Measurements from ENCODE around the gene TARDBP.
A peak's percentile ranks its signal among the peaks of the same experiment; 100 is the strongest.

Gene TARDBP

DNA sequence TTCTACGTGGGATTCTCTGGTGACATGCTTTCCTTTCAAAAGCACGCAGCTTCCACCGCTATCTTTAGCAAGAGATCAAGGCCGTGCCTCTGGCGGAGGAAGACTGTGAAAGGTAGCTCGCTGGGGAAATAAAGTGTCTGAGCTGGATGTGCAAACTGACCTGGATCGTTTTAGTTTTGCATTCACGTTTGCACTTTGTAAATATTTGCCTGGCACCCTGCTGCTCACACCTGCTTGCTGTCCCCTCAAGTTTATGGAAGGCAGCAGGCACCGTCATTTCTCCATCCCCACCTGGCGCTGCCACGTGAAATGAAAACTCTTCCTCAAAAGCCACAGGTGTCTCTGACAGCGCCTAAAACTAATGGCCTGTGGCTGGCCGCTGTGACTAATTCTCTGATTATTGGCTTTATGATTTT lies 44.0 kb upstream of the TARDBP start:
- peak overlapping the region; percentile 31 for H3K4me3 ChIP-seq (ENCODE audit: low read depth, low read length, poor library complexity, severe bottlenecking)
- H3K4me2 ChIP-seq (ENCODE audit: low read length), result peak overlapping the region; percentile 50
- H3F3A ChIP-seq (ENCODE audit: insufficient read depth, low read length), result no peaks in the 10 kb centered on the region
- H3K79me2 ChIP-seq (ENCODE audit: insufficient read depth, low read length), result no peaks in the 10 kb centered on the region
- H3K9me2 ChIP-seq (ENCODE audit: low read depth, low read length), result no peaks in the 10 kb centered on the region
- no peak for TF ChIP-seq EZH2 (IDR thresholded peaks at IDR 0.05; ENCODE audit: borderline replicate concordance, low read length)
- TF ChIP-seq, protein P1, sequence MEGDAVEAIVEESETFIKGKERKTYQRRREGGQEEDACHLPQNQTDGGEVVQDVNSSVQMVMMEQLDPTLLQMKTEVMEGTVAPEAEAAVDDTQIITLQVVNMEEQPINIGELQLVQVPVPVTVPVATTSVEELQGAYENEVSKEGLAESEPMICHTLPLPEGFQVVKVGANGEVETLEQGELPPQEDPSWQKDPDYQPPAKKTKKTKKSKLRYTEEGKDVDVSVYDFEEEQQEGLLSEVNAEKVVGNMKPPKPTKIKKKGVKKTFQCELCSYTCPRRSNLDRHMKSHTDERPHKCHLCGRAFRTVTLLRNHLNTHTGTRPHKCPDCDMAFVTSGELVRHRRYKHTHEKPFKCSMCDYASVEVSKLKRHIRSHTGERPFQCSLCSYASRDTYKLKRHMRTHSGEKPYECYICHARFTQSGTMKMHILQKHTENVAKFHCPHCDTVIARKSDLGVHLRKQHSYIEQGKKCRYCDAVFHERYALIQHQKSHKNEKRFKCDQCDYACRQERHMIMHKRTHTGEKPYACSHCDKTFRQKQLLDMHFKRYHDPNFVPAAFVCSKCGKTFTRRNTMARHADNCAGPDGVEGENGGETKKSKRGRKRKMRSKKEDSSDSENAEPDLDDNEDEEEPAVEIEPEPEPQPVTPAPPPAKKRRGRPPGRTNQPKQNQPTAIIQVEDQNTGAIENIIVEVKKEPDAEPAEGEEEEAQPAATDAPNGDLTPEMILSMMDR (IDR thresholded peaks at IDR 0.05; ENCODE audit: low read length), result no peak
- H3K27ac ChIP-seq (ENCODE audit: low read depth, low read length, poor library complexity, severe bottlenecking), result no peak overlapping the region
- no peaks in the 10 kb centered on the region for H3K9me3 ChIP-seq (ENCODE audit: low read length)
- H3K27me3 ChIP-seq (ENCODE audit: insufficient read depth, low read length), result peaks cover 15% of the 10 kb centered on the region; the same call in 1 of the 2 replicates
- H3K36me3 ChIP-seq (ENCODE audit: insufficient read depth, low read length), result no peaks in the 10 kb centered on the region
- peaks cover 15% of the 10 kb centered on the region for H3K4me1 ChIP-seq (ENCODE audit: insufficient read depth, low read length, severe bottlenecking)
- no peaks in the 10 kb centered on the region for H4K20me1 ChIP-seq (ENCODE audit: insufficient read depth, low read length)
- no peak overlapping the region for H2AFZ ChIP-seq (ENCODE audit: low read length)
- H3K9ac ChIP-seq (ENCODE audit: low read length), result no peak overlapping the region

DNA sequence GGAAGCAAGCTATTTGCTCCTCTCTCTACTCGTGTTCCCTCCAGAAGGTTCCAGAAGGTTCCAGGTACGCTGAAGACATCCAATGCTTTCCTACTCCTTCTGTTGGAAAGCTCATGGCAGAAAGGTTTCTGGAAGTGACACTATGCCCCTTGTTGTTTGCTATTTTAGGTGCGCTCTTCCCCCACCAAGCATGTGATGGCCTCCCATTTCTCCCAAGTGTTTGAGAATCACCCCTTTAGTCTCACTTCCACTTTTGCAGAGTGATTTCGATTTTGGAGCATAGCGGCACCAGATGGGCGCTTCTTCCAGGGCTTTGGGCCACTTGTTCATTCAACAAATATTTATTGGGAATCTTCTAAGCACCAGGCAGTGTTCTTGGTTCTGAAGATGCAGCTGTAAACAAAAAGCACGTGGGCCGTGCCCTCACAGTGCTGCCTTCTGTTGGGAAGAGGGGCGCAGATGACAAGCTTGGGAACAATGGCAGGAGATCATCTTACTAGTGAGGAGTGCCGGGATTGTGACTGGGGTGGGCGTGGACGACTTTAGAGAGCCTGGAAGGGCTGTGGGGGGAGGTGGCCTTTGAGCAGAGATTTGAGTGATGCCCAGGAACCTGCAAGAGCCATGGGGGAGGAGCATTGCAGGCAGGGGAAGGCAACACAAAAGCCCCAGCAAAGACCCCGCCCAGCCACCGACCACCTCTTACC lies 43.0 kb upstream of the TARDBP start:
- no peak overlapping the region for H3K4me2 ChIP-seq (ENCODE audit: low read length)

DNA sequence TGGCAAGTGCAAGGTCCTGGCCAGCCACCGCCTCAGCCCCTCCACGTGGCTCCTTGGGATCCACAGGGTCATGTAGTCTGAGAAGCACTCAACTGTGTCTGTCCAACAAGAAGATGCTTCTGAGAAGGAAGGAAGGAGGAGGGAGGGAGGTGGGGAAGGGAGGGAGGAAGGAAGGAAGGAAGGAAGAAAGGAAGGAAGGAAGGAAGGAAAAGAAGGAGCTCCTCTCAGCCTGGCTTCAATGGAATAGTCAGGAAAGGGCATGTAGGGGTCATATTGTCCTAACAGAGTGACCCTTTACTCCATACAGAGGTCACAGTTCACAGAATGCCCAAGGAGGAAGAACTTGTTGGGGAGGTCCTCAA lies 42.5 kb upstream of the TARDBP start:
- H3K4me1 ChIP-seq (ENCODE audit: insufficient read depth, low read length, severe bottlenecking), result peaks cover 15% of the 10 kb centered on the region
- H3K27ac ChIP-seq (ENCODE audit: low read depth, low read length, poor library complexity, severe bottlenecking), result no peak overlapping the region
- peaks cover 15% of the 10 kb centered on the region; the same call in 1 of the 2 replicates for H3K27me3 ChIP-seq (ENCODE audit: insufficient read depth, low read length)
- H3K9me3 ChIP-seq (ENCODE audit: low read length), result peaks cover 4% of the 10 kb centered on the region; the same call in 1 of the 2 replicates
- no peaks in the 10 kb centered on the region for H3F3A ChIP-seq (ENCODE audit: insufficient read depth, low read length)
- H3K9me2 ChIP-seq (ENCODE audit: low read depth, low read length), result no peaks in the 10 kb centered on the region
- H3K79me2 ChIP-seq (ENCODE audit: insufficient read depth, low read length), result no peaks in the 10 kb centered on the region
- TF ChIP-seq EZH2 (IDR thresholded peaks at IDR 0.05; ENCODE audit: borderline replicate concordance, low read length), result no peak
- TF ChIP-seq, protein P1 (IDR thresholded peaks at IDR 0.05; ENCODE audit: low read length), result no peak
- H4K20me1 ChIP-seq (ENCODE audit: insufficient read depth, low read length), result no peaks in the 10 kb centered on the region
- H3K4me2 ChIP-seq (ENCODE audit: low read length), result no peak overlapping the region
- H3K9ac ChIP-seq (ENCODE audit: low read length), result no peak overlapping the region
- no peak overlapping the region for H3K4me3 ChIP-seq (ENCODE audit: low read depth, low read length, poor library complexity, severe bottlenecking)
- no peak overlapping the region for H2AFZ ChIP-seq (ENCODE audit: low read length)
- H3K36me3 ChIP-seq (ENCODE audit: insufficient read depth, low read length), result no peaks in the 10 kb centered on the region; the same call in 1 of the 2 replicates

More for the DNA sequence above, 43.0 kb upstream of the TARDBP start:
- Histone ChIP-seq H3K79me2 (ENCODE audit: insufficient read depth, low read length) (no peaks in the 10 kb centered on the region), H3K27me3 (ENCODE audit: insufficient read depth, low read length) (peaks cover 15% of the 10 kb centered on the region; the same call in 1 of the 2 replicates), H3K36me3 (ENCODE audit: insufficient read depth, low read length) (no peaks in the 10 kb centered on the region; the same call in 1 of the 2 replicates), H3K9me3 (ENCODE audit: low read length) (peaks cover under 1% of the 10 kb centered on the region; the same call in 1 of the 2 replicates), H3K27ac (ENCODE audit: low read depth, low read length, poor library complexity, severe bottlenecking) (no peak overlapping the region), H3K4me3 (ENCODE audit: low read depth, low read length, poor library complexity, severe bottlenecking) (no peak overlapping the region), H3F3A (ENCODE audit: insufficient read depth, low read length) (no peaks in the 10 kb centered on the region), H3K9ac (ENCODE audit: low read length) (no peak overlapping the region), H2AFZ (ENCODE audit: low read length) (no peak overlapping the region), H4K20me1 (ENCODE audit: insufficient read depth, low read length) (no peaks in the 10 kb centered on the region), H3K4me1 (ENCODE audit: insufficient read depth, low read length, severe bottlenecking) (peaks cover 15% of the 10 kb centered on the region), H3K9me2 (ENCODE audit: low read depth, low read length) (no peaks in the 10 kb centered on the region)
- TF ChIP-seq, protein P1 (IDR thresholded peaks at IDR 0.05; ENCODE audit: low read length), result no peak
- TF ChIP-seq EZH2 (IDR thresholded peaks at IDR 0.05; ENCODE audit: borderline replicate concordance, low read length), result no peak

Data from OCI-LY1 (cell line).